Keratinocyte (primary cell): Measurements from ENCODE around the gene GASK1A. TPM values are rescaled to one million over a fixed set of nuclear protein-coding genes. Genes with fewer than 3 reads are reported as not detected.

Experiments used
- DNase-seq: peaks from one replicate; pipeline ENCODE4 v3.0.0-alpha.2; 2011; ENCODE audit warnings: low read depth, missing footprints, low spot score
- FAIRE-seq: peaks from 2 replicates; lab custom pipeline; 2011; peaks lifted over from hg19 to GRCh38; lab: Jason Lieb, UNC
- H2AFZ ChIP-seq: 2 replicates; pipeline ENCODE4 v1.6.0; 2012; ENCODE audit warnings: low read length, control low read depth, inconsistent platforms; ENCODE audit not compliant: control insufficient read depth
- H3K27ac ChIP-seq: 2 replicates; pipeline ENCODE4 v1.5.1; 2011; ENCODE audit warnings: low read length; ENCODE audit not compliant: control insufficient read depth, insufficient read depth
- H3K27me3 ChIP-seq: 3 replicates; pipeline ENCODE4 v1.6.0; 2011; ENCODE audit warnings: low read length; ENCODE audit not compliant: control insufficient read depth, insufficient read depth; ENCODE audit errors: extremely low read depth
- H3K36me3 ChIP-seq, 2 experiments: 2 replicates in 1 of 2; 3 replicates in 1 of 2; pipeline ENCODE4 v1.5.1; 2011; ENCODE audit warnings: low read length in 2 of 2, mild to moderate bottlenecking in 1 of 2; ENCODE audit not compliant: control insufficient read depth in 2 of 2, insufficient read depth in 2 of 2; ENCODE audit errors: extremely low read depth in 1 of 2
- H3K4me1 ChIP-seq: 3 replicates; pipeline ENCODE4 v1.5.1; 2011; ENCODE audit warnings: low read length; ENCODE audit not compliant: control insufficient read depth, insufficient read depth; ENCODE audit errors: extremely low read depth
- H3K4me2 ChIP-seq: 3 replicates; pipeline ENCODE4 v1.6.0; 2011; ENCODE audit warnings: low read depth, low read length; ENCODE audit not compliant: control insufficient read depth, insufficient read depth; ENCODE audit errors: extremely low read depth
- H3K4me3 ChIP-seq, 3 experiments: fragments of 200-600 bp in 1 of 3; sonication (generic) in 1 of 3; 2 replicates in 2 of 3; 3 replicates in 1 of 3; pipeline ENCODE4 v1.5.1; 2011 to 2016; ENCODE audit warnings: low read length in 3 of 3, mild to moderate bottlenecking in 3 of 3, control low read depth in 2 of 3, inconsistent platforms in 1 of 3, low read depth in 1 of 3, mixed read lengths in 1 of 3, mixed run types in 1 of 3, moderate library complexity in 1 of 3; ENCODE audit not compliant: control insufficient read depth in 2 of 3, insufficient read depth in 2 of 3; ENCODE audit errors: extremely low read depth in 1 of 3
- H3K79me2 ChIP-seq: 2 replicates; pipeline ENCODE4 v1.6.0; 2012; ENCODE audit warnings: low read length; ENCODE audit not compliant: control insufficient read depth, insufficient read depth
- H3K9ac ChIP-seq: 3 replicates; pipeline ENCODE4 v1.6.0; 2011; ENCODE audit warnings: low read length; ENCODE audit not compliant: control insufficient read depth, insufficient read depth; ENCODE audit errors: extremely low read depth
- H3K9me1 ChIP-seq: 3 replicates; pipeline ENCODE4 v1.6.0; 2011; ENCODE audit warnings: low read length; ENCODE audit not compliant: control insufficient read depth, insufficient read depth; ENCODE audit errors: extremely low read depth
- H3K9me3 ChIP-seq: 2 replicates; pipeline ENCODE4 v1.5.1; 2012; ENCODE audit warnings: low read depth, low read length; ENCODE audit not compliant: control insufficient read depth
- H4K20me1 ChIP-seq: 3 replicates; pipeline ENCODE4 v1.6.0; 2011; ENCODE audit warnings: low read length; ENCODE audit not compliant: control insufficient read depth, insufficient read depth; ENCODE audit errors: extremely low read depth
- CTCF ChIP-seq, 3 experiments: IDR thresholded peaks in 1 of 3; conservative IDR thresholded peaks in 1 of 3; optimal IDR thresholded peaks in 1 of 3; 2 replicates in 2 of 3; 3 replicates in 1 of 3; pipeline versions ENCODE3 to v1.5.1; 2011; ENCODE audit warnings: low read length in 3 of 3, mild to moderate bottlenecking in 3 of 3, moderate library complexity in 2 of 3, control low read depth in 1 of 3, inconsistent platforms in 1 of 3; ENCODE audit not compliant: insufficient read depth in 2 of 3; ENCODE audit errors: extremely low read depth in 1 of 3
- EZH2 ChIP-seq: IDR thresholded peaks from one replicate; pipeline ENCODE4 v1.6.1; 2012; ENCODE audit warnings: inconsistent platforms, mild to moderate bottlenecking, low read length, moderate library complexity
- dilution Hi-C: fragments of 300-500 bp; cut with MboI; formaldehyde crosslinking; loops from one replicate; pipeline ENCODE4 v1.7.0; 2020; ENCODE audit warnings: low sequenced_read_pairs; ENCODE audit not compliant: extremely low pct_ligation_motif_present
- polyA plus RNA-seq, 5 experiments: library from polyadenylated mRNA; depleted of rRNA in 3 of 5; stranded (reverse) in 3 of 5; stranded (forward) in 1 of 5; unstranded in 1 of 5; fragments of >200 nt; gene quantifications; 1 replicate in 1 of 5; 2 replicates in 3 of 5; 3 replicates in 1 of 5; pipeline versions ENCODE4 v1.2.1 to v1.2.3, GENCODE V29; 2011 to 2012; ENCODE audit warnings: missing spikeins in 2 of 5, low read depth in 1 of 5, low replicate concordance in 1 of 5

GASK1A gene
- polyA plus RNA-seq, 1 donor (not counting 4 experiments of a cell fraction or from before 2014, with no cell fraction given), result 0.30 TPM

GRCh38 chr3:43075904-43076661 lies 97.0 kb downstream of the GASK1A start:
- FAIRE-seq (no peak), DNase-seq (no peak)
- H3K4me3 ChIP-seq, result no peak overlapping the region
- H3K9ac ChIP-seq, result no peak overlapping the region
- no peak overlapping the region for H2AFZ ChIP-seq
- H3K4me1 ChIP-seq, result no peaks in the 10 kb centered on the region
- H3K36me3 ChIP-seq, result peaks cover 0 to 7% of the 10 kb centered on the region in 2 experiments
- H3K27me3 ChIP-seq, result no peaks in the 10 kb centered on the region
- TF ChIP-seq EZH2, result no peak
- TF ChIP-seq CTCF (optimal IDR thresholded peaks at IDR 0.05 in 1 of 3, IDR thresholded peaks at IDR 0.05 in 1 of 3, conservative IDR thresholded peaks at IDR 0.05 in 1 of 3; ENCODE audit: extremely low read depth in 1 of 3, insufficient read depth in 2 of 3, low read length in 3 of 3), result no peak
- no peaks in the 10 kb centered on the region for H3K9me1 ChIP-seq
- H4K20me1 ChIP-seq, result no peaks in the 10 kb centered on the region
- no peak overlapping the region for H3K4me2 ChIP-seq
- H3K9me3 ChIP-seq, result no peaks in the 10 kb centered on the region
- dilution Hi-C loops, result no loop called here
- no peaks in the 10 kb centered on the region for H3K79me2 ChIP-seq
- no peak overlapping the region for H3K27ac ChIP-seq

GRCh38 chr3:43076857-43077256 lies 97.7 kb downstream of the GASK1A start:
- no peaks in the 10 kb centered on the region for H3K79me2 ChIP-seq

More at GRCh38 chr3:43076857-43077256, 97.7 kb downstream of the GASK1A start:
- Histone ChIP-seq H2AFZ (no peak overlapping the region), H3K9ac (no peak overlapping the region), H3K4me3 (no peak overlapping the region), H3K4me1 (no peaks in the 10 kb centered on the region), H3K27me3 (no peaks in the 10 kb centered on the region), H3K36me3 (peaks cover 0 to 7% of the 10 kb centered on the region in 2 experiments), H3K9me1 (no peaks in the 10 kb centered on the region), H3K4me2 (no peak overlapping the region), H3K9me3 (no peaks in the 10 kb centered on the region), H4K20me1 (no peaks in the 10 kb centered on the region), H3K27ac (no peak overlapping the region)
- no peak for FAIRE-seq
- DNase-seq, result no peak
- TF ChIP-seq CTCF (optimal IDR thresholded peaks at IDR 0.05 in 1 of 3, IDR thresholded peaks at IDR 0.05 in 1 of 3, conservative IDR thresholded peaks at IDR 0.05 in 1 of 3; ENCODE audit: extremely low read depth in 1 of 3, insufficient read depth in 2 of 3, low read length in 3 of 3) (no peak), EZH2 (no peak)
- dilution Hi-C loops, result no loop called here
